Endothelial cell of umbilical vein (primary cell): ENCODE measurements around the gene COG2. TPM values are rescaled to one million over a fixed set of nuclear protein-coding genes. Genes with fewer than 3 reads are reported as not detected.

Source experiments
- BruUV-seq: library from RNA; stranded (reverse); fragments of 400-500 nt; replicated peaks from 2 replicates; lab custom pipeline; 2021; lab: Mats Ljungman, UMichigan
- CTCF ChIA-PET: fragments of 300-600, 350-600 bp; sonication (Branson Sonifier 250); formaldehyde crosslinking; loops from one replicate; lab custom pipeline; 2021; ENCODE audit warnings: antibody characterized with exemption, inconsistent platforms; lab: Charles Lee
- POLR2A ChIA-PET: fragments of 300-600, 350-600 bp; sonication (Branson Sonifier 250); formaldehyde crosslinking; loops from one replicate; lab custom pipeline; 2021; ENCODE audit warnings: antibody characterized with exemption, inconsistent platforms; lab: Charles Lee
- DNase-seq: peaks from one replicate; pipeline ENCODE4 v3.0.0-alpha.2; 2011; ENCODE audit warnings: low read depth, low spot score
- FAIRE-seq: peaks from 2 replicates; lab custom pipeline; 2011; peaks lifted over from hg19 to GRCh38; lab: Jason Lieb, UNC
- H2AFZ ChIP-seq: 2 replicates; pipeline ENCODE4 v1.6.0; 2012; ENCODE audit warnings: low read depth, low read length, control low read depth, inconsistent platforms
- H3K27ac ChIP-seq: 2 replicates; pipeline ENCODE4 v1.5.1; 2011; ENCODE audit warnings: low read depth, mild to moderate bottlenecking, control low read depth, low read length, moderate library complexity; ENCODE audit not compliant: insufficient read depth
- H3K27me3 ChIP-seq, 2 experiments: 2 replicates each; pipeline versions ENCODE4 v1.6.0 to v1.6.1; 2011; ENCODE audit warnings: low read length in 2 of 2, mixed read lengths in 1 of 2; ENCODE audit not compliant: control insufficient read depth in 2 of 2, insufficient read depth in 2 of 2
- H3K36me3 ChIP-seq, 2 experiments: 2 replicates in 1 of 2; 3 replicates in 1 of 2; pipeline ENCODE4 v1.5.1; 2011; ENCODE audit warnings: low read length in 2 of 2, mild to moderate bottlenecking in 1 of 2, moderate library complexity in 1 of 2; ENCODE audit not compliant: control insufficient read depth in 2 of 2, insufficient read depth in 2 of 2; ENCODE audit errors: extremely low read depth in 1 of 2
- H3K4me1 ChIP-seq: 3 replicates; pipeline ENCODE4 v1.5.1; 2011; ENCODE audit warnings: mild to moderate bottlenecking, low read length; ENCODE audit not compliant: control insufficient read depth, insufficient read depth; ENCODE audit errors: extremely low read depth
- H3K4me2 ChIP-seq: 2 replicates; pipeline ENCODE4 v1.6.1; 2011; ENCODE audit warnings: low read length, control low read depth, mixed read lengths; ENCODE audit not compliant: insufficient read depth
- H3K4me3 ChIP-seq, 3 experiments: fragments of 200-600 bp in 1 of 3; sonication (generic), shearing (Covaris generic) in 1 of 3; replicated peaks in 1 of 3; 2 replicates each; pipeline ENCODE4 v1.5.1; 2011 to 2016; ENCODE audit warnings: control low read depth in 3 of 3, low read length in 3 of 3, mild to moderate bottlenecking in 2 of 3, inconsistent platforms in 1 of 3, low read depth in 1 of 3, moderate library complexity in 1 of 3; ENCODE audit not compliant: insufficient read depth in 1 of 3
- H3K79me2 ChIP-seq: 2 replicates; pipeline ENCODE4 v1.6.0; 2012; ENCODE audit warnings: low read length, inconsistent platforms; ENCODE audit not compliant: control insufficient read depth, insufficient read depth
- H3K9ac ChIP-seq: replicated peaks from 2 replicates; pipeline ENCODE3; 2011; ENCODE audit warnings: low read length, control low read depth; ENCODE audit not compliant: insufficient read depth; ENCODE audit errors: extremely low read depth
- H3K9me1 ChIP-seq: replicated peaks from 3 replicates; pipeline ENCODE4 v1.6.0; 2011; ENCODE audit warnings: mild to moderate bottlenecking, low read length; ENCODE audit not compliant: control insufficient read depth, insufficient read depth; ENCODE audit errors: extremely low read depth
- H3K9me3 ChIP-seq: replicated peaks from 2 replicates; pipeline ENCODE4 v1.5.1; 2012; ENCODE audit warnings: low read length, inconsistent platforms; ENCODE audit not compliant: control insufficient read depth, insufficient read depth
- H4K20me1 ChIP-seq: replicated peaks from 2 replicates; pipeline ENCODE3; 2011; ENCODE audit warnings: mild to moderate bottlenecking, low read length; ENCODE audit not compliant: control insufficient read depth, insufficient read depth; ENCODE audit errors: extremely low read depth
- CTCF ChIP-seq, 2 donors: IDR thresholded peaks; 1 replicate in 1 of 2; 2 replicates in 1 of 2; pipeline ENCODE4 v1.5.1; 2011; ENCODE audit warnings: low read length in 2 of 2, mild to moderate bottlenecking in 2 of 2, moderate library complexity in 2 of 2, control low read depth in 1 of 2, inconsistent platforms in 1 of 2, low read depth in 1 of 2; ENCODE audit not compliant: insufficient read depth in 1 of 2; ENCODE audit errors: extremely low read depth in 1 of 2
- EZH2 ChIP-seq: IDR thresholded peaks from 2 replicates; pipeline ENCODE4 v1.6.1; 2012; ENCODE audit warnings: borderline replicate concordance, low read depth, mild to moderate bottlenecking, moderate library complexity, low read length, inconsistent platforms; ENCODE audit not compliant: severe bottlenecking
- FOS ChIP-seq: IDR thresholded peaks from 2 replicates; pipeline ENCODE4 v1.6.1; 2011; ENCODE audit warnings: mild to moderate bottlenecking, low read length, moderate library complexity, borderline replicate concordance; ENCODE audit not compliant: insufficient read depth
- GATA2 ChIP-seq: IDR thresholded peaks from 2 replicates; pipeline ENCODE4 v1.7.0; 2011; ENCODE audit warnings: low read depth, mild to moderate bottlenecking, moderate library complexity, mixed read lengths, low read length; ENCODE audit not compliant: insufficient read length, insufficient read depth
- JUN ChIP-seq: IDR thresholded peaks from 2 replicates; pipeline ENCODE4 v1.6.1; 2011; ENCODE audit warnings: borderline replicate concordance, low read depth; ENCODE audit not compliant: insufficient read length, insufficient read depth
- MAX ChIP-seq: IDR thresholded peaks from 2 replicates; pipeline ENCODE4 v1.6.1; 2011; ENCODE audit not compliant: insufficient read depth, insufficient read length
- MYC ChIP-seq: IDR thresholded peaks from one replicate; pipeline ENCODE4 v1.6.1; 2011; ENCODE audit warnings: mild to moderate bottlenecking, low read depth, low read length
- POLR2A ChIP-seq: IDR thresholded peaks from 2 replicates; pipeline ENCODE4 v1.6.1; 2012; ENCODE audit warnings: low read depth, mild to moderate bottlenecking, control low read depth, low read length
- POLR2AphosphoS5 ChIP-seq: IDR thresholded peaks from 2 replicates; pipeline ENCODE4 v1.6.1; 2012; ENCODE audit warnings: low read depth, mild to moderate bottlenecking, control low read depth, low read length, moderate library complexity; ENCODE audit not compliant: insufficient read depth
- dilution Hi-C: fragments of 300-500 bp; cut with MboI; formaldehyde crosslinking; loops from one replicate; pipeline ENCODE4 v1.15.0; 2019; ENCODE audit warnings: low sequenced_read_pairs; ENCODE audit not compliant: extremely low pct_ligation_motif_present
- intact Hi-C: fragments of 100-400 bp; cut with micrococcal nuclease; formaldehyde crosslinking; loops from one replicate; pipeline ENCODE4 v1.10.0; 2022
- polyA plus RNA-seq, 4 experiments: library from polyadenylated mRNA; depleted of rRNA in 3 of 4; stranded (reverse) in 3 of 4; unstranded in 1 of 4; fragments of >200 nt; gene quantifications; 2 replicates each; pipeline versions ENCODE4 v1.2.1 to v1.2.3, GENCODE V29; 2011 to 2012; ENCODE audit warnings: missing spikeins in 1 of 4
- total RNA-seq: library from RNA; stranded (reverse); gene quantifications from 2 replicates; pipeline ENCODE4 v1.2.3, GENCODE V29; 2021

The COG2 gene
- total and polyA plus RNA-seq, 2 donors (not counting 3 experiments of a cell fraction or from before 2014, with no cell fraction given) = 7.6 to 24.2 TPM

GRCh38 chr1:230624097-230624713, 18.1 kb upstream of the COG2 start:
- no peak overlapping the region for H2AFZ ChIP-seq
- intact Hi-C loops (no loop called here), dilution Hi-C loops (no loop called here)
- no peaks in the 10 kb centered on the region for H3K79me2 ChIP-seq
- no peak overlapping the region for H3K4me2 ChIP-seq
- TF ChIP-seq POLR2A = no peak
- no peak for TF ChIP-seq CTCF (IDR thresholded peaks at IDR 0.05; ENCODE audit: extremely low read depth in 1 of 2, insufficient read depth in 1 of 2, low read depth in 1 of 2, low read length in 2 of 2)
- TF ChIP-seq MYC = no peak
- TF ChIP-seq POLR2AphosphoS5 = no peak
- no peak for TF ChIP-seq JUN
- TF ChIP-seq EZH2 = no peak
- no peak for TF ChIP-seq MAX
- TF ChIP-seq FOS = no peak
- no peak for TF ChIP-seq GATA2
- no peaks in the 10 kb centered on the region for H3K4me1 ChIP-seq
- FAIRE-seq (no peak), DNase-seq (no peak)
- H3K27me3 ChIP-seq = no peaks in the 10 kb centered on the region
- CTCF ChIA-PET = no interaction called here
- no peak overlapping the region for H3K4me3 ChIP-seq
- H3K36me3 ChIP-seq = no peaks in the 10 kb centered on the region
- H3K9me1 ChIP-seq = no peaks in the 10 kb centered on the region
- no peaks in the 10 kb centered on the region for H4K20me1 ChIP-seq
- no peak overlapping the region for H3K9ac ChIP-seq
- POLR2A ChIA-PET = no interaction called here
- H3K27ac ChIP-seq = no peak overlapping the region
- no TSS peak for BruUV-seq
- no peaks in the 10 kb centered on the region for H3K9me3 ChIP-seq
